ENCODE measurements around the gene SLC9B2. TPM values are rescaled to one million over a fixed set of nuclear protein-coding genes. Genes with fewer than 3 reads are reported as not detected.
A peak's percentile ranks its signal among the peaks of the same experiment; 100 is the strongest.
"Not testable (repeated sequence)": the region's sequence is repeated elsewhere in the genome, so short reads cannot be mapped to it uniquely, and the experiment has no call there.

SLC9B2 gene
- polyA plus RNA-seq, 1 donor, result 8.2 TPM

DNA sequence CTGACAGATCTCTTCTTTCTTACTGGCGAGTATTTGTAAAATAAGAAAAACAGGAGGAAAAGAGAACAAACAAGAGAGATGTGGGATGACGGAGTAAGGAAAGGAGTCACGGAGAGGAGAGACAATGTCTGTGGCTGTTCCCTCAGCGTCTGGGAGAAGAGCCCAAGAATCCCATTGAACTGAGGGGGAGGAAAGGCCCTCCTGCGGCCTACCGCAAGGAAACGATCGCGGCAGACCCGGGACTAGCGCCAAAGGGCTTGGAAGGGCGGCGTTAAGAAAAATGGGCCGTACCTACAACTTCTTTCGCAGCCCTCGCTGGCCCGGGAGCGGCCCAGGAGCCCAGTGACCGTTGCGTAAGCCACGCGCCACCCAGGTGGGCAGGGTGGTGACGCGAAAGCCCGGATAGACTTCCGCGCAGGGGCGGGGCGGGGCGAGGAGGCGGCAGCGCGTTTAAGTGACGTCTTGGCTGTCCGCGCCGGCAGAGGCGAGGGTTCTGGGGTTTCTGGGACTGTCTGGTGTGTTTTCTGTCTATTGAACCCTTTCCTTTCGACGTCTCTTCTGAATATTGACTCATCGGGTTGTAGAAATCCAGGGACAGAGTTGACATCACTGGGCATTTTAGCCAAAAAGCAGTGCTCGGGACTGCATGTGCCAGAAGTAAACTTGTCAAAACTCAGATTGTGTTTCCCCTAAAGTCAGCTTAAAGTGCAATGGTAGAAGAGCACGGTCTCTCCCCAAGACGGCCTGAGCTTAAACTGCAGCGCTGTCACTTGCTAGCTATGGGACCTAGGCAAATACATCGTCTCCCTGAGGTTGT is 57.0 kb downstream of the SLC9B2 start, which contains the start of gene SLC9B1:
SLC9B1 (minus strand) TSS at position 398 of the 817 bp plus-strand sequence. CDS start 27,994 bp downstream, outside the sequence.
- peak; percentile 93 for DNase-seq

- DNase-seq, result no peak
Observed at GRCh38 chr4:103018391-103019307, 57.9 kb downstream of the SLC9B2 start.

DNA sequence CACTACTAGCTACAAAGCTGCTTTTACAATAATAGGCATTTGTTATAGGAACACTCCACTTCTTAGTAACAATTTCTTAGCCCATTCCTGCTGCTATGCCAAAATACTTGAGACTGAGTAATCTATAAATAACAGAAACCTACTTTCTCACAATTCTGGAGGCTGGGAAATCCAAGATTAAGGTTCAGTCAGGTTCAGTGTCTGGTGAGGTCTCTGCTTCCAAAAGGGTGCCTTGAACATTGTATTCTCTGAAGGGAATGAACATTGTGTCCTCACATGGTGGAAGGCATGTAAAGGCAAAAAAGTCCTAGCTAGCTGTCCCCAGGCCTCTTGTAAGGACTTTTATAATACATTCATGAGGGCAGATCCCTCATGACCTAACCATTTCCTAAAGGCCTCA is 64.0 kb downstream of the SLC9B2 start:
- no peak for DNase-seq

DNA sequence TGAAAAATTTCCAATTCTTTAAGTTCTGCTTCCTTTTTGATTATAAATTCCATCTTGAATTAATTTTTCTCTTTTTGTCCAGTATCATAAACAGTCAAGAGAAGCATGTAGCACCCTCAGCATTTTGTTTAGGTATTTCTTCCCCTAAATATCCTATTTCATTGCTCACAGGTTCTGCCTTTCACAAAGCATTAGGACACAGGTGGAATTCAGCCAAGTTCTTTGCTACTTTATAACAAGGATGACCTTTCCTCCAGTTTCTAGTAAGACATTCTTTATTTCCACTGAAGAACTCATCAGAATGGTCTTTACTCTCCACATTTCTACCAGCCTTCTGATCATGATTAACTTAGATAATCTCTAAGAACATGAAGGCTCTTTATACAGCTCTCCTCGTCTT is 64.5 kb downstream of the SLC9B2 start:
- peak; percentile 37 for DNase-seq

- DNase-seq, result no peak
Observed at GRCh38 chr4:103011378-103012025, 65.1 kb downstream of the SLC9B2 start.

- DNase-seq, result no peak
Observed at GRCh38 chr4:103010804-103011203, 65.8 kb downstream of the SLC9B2 start.

- peak; percentile 63 for DNase-seq
Observed at GRCh38 chr4:103008875-103009729, 67.5 kb downstream of the SLC9B2 start.

- no peak for DNase-seq
Observed at GRCh38 chr4:103002551-103002950, 74.0 kb downstream of the SLC9B2 start.

DNA sequence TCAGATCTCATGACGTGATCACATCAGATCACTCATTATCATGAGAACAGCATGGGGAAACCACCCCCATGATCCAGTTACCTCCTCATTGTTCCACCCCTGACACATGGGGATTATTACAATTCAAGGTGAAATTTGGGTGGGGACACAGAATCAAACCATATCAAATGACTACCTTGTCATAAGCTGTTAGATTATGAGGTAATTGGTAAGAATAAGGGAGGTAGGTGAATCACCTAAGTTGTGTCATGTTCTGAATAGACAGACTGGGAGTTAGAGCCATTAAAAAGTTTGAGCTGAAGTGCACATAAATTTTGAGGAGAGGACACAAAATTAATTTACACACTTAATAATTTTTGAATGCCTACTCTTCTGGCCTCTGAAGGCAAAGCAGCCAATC is 81.8 kb downstream of the SLC9B2 start:
- DNase-seq, result no peak

- DNase-seq, result not testable (repeated sequence)
Observed at GRCh38 chr4:102993985-102994384, 82.6 kb downstream of the SLC9B2 start.

- no peak for DNase-seq
Observed at GRCh38 chr4:102988429-102989020, 88.0 kb downstream of the SLC9B2 start.

GRCh38 chr4:102981005-102981404 is 95.6 kb downstream of the SLC9B2 start:
- DNase-seq, result no peak

Other genes with a start within 250 kb of the SLC9B2 start
- 329 TPM for gene UBE2D3, start 249.2 kb downstream of the SLC9B2 start, polyA plus RNA-seq (ENCODE audit: insufficient read length)
- gene CISD2, start 207.8 kb downstream of the SLC9B2 start, polyA plus RNA-seq (ENCODE audit: insufficient read length), result 48.4 TPM
- 3.4 TPM for gene SLC9B1, start 57.1 kb downstream of the SLC9B2 start, polyA plus RNA-seq (ENCODE audit: insufficient read length)
- 206 TPM for gene BDH2, start 23.1 kb upstream of the SLC9B2 start, polyA plus RNA-seq (ENCODE audit: insufficient read length)
- 20.6 TPM for gene CENPE, start 121.6 kb upstream of the SLC9B2 start, polyA plus RNA-seq (ENCODE audit: insufficient read length)